Kidney epithelial cell (primary cell): ENCODE measurements around the gene HMCN1. TPM values are rescaled to one million over a fixed set of nuclear protein-coding genes. Genes with fewer than 3 reads are reported as not detected.

Source experiments
- DNase-seq: peaks from one replicate; pipeline ENCODE4 v3.0.0-alpha.2; 2010; ENCODE audit warnings: low read depth
- H3K27me3 ChIP-seq: 2 replicates; pipeline ENCODE4 v1.6.0; 2011; ENCODE audit warnings: low read length; ENCODE audit not compliant: control insufficient read depth, insufficient read depth
- H3K36me3 ChIP-seq: 2 replicates; pipeline ENCODE4 v1.5.1; 2011; ENCODE audit warnings: low read length; ENCODE audit not compliant: control insufficient read depth, insufficient read depth
- H3K4me3 ChIP-seq: 2 replicates; pipeline ENCODE4 v1.5.1; 2011; ENCODE audit warnings: low read depth, mild to moderate bottlenecking, control low read depth, low read length
- total RNA-seq: library from RNA; depleted of rRNA; stranded (reverse); fragments of >200 nt; gene quantifications from 2 replicates; pipeline ENCODE4 v1.2.3, GENCODE V29; 2015
- TF ChIP-seq, protein P1 (sequence below): IDR thresholded peaks from 2 replicates; pipeline ENCODE4 v1.5.1; 2011; ENCODE audit warnings: mild to moderate bottlenecking, moderate library complexity, low read length, control low read depth, inconsistent platforms; ENCODE audit not compliant: insufficient read depth, poor library complexity, severe bottlenecking

Gene HMCN1
- total RNA-seq, 1 donor from 2014 or later: 1.3 TPM

DNA sequence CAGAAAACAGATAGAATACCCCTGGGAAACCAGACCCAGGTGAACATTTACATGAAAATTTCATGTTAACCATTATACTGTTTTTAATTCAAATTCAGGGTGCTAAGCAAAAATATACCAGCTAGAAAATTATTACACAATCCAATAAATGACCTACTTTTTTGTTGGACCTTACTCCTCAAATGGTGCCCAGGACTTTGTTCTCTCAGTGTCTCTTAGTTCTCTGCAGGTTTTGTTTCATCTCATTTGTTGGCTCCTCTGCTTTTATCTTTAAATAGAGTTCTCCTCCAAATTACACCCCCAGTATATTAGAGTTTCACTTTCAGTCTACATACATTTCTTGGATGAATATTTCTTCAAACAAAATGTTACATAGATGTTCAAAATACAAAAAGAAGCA lies 326.0 kb downstream of the HMCN1 start:
- H3K36me3 ChIP-seq: no peaks in the 10 kb centered on the region
- TF ChIP-seq, protein P1, sequence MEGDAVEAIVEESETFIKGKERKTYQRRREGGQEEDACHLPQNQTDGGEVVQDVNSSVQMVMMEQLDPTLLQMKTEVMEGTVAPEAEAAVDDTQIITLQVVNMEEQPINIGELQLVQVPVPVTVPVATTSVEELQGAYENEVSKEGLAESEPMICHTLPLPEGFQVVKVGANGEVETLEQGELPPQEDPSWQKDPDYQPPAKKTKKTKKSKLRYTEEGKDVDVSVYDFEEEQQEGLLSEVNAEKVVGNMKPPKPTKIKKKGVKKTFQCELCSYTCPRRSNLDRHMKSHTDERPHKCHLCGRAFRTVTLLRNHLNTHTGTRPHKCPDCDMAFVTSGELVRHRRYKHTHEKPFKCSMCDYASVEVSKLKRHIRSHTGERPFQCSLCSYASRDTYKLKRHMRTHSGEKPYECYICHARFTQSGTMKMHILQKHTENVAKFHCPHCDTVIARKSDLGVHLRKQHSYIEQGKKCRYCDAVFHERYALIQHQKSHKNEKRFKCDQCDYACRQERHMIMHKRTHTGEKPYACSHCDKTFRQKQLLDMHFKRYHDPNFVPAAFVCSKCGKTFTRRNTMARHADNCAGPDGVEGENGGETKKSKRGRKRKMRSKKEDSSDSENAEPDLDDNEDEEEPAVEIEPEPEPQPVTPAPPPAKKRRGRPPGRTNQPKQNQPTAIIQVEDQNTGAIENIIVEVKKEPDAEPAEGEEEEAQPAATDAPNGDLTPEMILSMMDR: no peak
- no peaks in the 10 kb centered on the region for H3K27me3 ChIP-seq
- DNase-seq: no peak
- no peak overlapping the region for H3K4me3 ChIP-seq

DNA sequence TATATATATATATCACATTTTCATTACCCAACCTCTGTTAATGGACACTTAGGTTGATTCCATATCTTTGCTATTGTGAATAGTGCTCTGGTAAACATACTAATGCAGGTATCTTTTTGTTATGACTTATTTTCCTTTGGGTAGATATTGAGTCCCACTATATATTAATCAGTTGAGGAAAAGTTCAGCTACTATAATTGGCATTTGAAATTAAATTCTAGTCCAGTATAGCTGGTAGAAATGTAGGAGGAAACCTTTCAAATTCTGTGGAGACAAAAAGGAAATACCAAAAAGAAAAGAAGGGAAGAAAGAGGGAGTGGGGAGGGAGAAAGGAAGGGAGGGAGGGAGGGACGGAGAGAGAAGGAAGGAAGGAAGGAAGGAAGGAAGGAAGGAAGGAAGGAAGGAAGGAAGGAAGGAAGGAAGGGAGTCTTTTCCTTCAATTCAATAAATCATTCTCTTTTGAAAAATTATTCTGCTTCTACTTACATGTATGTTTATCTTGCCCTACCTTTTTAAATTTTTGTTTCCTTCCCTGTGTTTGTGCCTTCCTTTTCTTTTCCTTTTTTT lies 329.0 kb downstream of the HMCN1 start:
- no peak for DNase-seq
- TF ChIP-seq, protein P1: no peak
- Histone ChIP-seq H3K36me3 (no peaks in the 10 kb centered on the region), H3K27me3 (no peaks in the 10 kb centered on the region), H3K4me3 (no peak overlapping the region)

DNA sequence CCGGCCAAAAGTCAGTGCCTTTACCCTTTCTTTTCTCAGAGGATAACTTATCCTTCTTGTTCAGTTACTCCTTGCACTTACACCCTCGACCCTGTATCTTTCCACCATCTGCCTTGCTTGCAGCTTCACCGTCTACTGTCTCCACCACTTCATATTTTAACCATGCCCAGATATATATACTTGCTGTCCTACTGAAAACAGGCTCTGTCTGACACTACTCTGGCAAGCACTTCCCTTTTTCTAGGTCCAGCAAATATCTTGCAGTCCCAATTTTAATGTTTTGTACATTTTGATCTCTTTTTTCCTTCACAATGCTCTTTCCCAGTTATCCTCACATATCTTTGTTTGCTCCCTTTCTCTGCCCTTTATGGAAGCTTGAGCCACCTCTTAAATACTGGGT lies 332.2 kb downstream of the HMCN1 start:
- Histone ChIP-seq H3K4me3 (no peak overlapping the region), H3K27me3 (no peaks in the 10 kb centered on the region), H3K36me3 (no peaks in the 10 kb centered on the region)
- DNase-seq: no peak
- TF ChIP-seq, protein P1: no peak

DNA sequence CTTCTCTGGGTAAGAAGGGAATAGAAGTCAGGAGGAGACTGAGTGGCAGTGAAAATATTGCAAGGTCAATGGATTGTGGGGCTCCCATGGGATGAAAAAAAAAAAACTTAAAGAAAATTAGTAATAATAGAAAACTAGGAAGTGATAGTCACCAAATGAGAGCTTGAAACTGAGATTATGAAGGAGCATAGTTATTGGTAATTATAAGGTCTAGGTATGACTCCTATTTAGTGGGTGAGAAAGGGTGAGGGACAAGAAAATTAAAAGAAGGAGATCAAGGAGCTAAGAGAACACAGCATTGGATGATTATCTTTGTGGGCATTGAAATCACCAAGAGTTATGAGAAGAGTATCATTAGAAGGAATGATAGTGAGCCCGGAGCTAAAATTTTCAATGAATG lies 339.5 kb downstream of the HMCN1 start:
- no peaks in the 10 kb centered on the region for H3K36me3 ChIP-seq
- no peak overlapping the region for H3K4me3 ChIP-seq
- DNase-seq: no peak
- H3K27me3 ChIP-seq: no peaks in the 10 kb centered on the region
- TF ChIP-seq, protein P1: no peak

DNA sequence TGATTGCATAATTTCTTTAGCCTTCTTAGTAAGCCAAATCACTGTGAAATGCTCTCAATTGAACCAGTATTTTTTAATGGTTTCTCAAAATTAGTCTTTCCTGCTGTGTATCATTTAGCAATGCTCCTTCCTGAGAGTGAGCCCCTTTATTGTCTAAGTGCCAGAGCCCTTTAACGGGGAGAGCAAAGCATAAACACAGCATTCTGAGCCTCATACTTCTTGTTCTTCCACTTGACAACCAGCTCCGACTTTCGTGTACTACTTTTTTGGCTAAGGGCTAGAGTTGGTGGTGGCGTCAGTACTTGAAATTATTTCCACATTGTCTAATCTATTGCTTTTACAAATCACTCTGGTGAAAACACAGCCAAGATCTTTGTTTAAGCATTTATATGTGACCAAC lies 341.8 kb downstream of the HMCN1 start:
- TF ChIP-seq, protein P1: no peak
- Histone ChIP-seq H3K36me3 (no peaks in the 10 kb centered on the region), H3K4me3 (no peak overlapping the region), H3K27me3 (no peaks in the 10 kb centered on the region)
- no peak for DNase-seq

DNA sequence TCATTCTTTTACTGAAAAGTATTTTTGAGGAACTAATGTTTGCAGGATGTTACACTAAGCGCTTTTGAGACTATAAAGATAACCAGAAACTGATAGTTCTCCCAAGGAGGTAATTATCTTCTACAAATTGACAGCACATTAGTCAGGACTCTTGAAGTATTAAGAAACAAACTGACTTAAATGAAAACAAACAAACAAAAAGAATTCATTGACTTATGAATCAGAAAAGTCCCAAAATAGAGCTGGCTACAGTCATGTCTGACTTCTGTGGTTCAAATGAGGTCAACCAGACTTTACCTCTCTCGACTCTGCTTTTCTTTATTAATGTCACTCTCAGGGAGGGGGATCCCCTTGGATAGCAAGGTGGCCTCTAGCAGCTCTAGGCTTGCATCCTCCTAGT lies 344.1 kb downstream of the HMCN1 start:
- Histone ChIP-seq H3K4me3 (no peak overlapping the region), H3K36me3 (no peaks in the 10 kb centered on the region), H3K27me3 (no peaks in the 10 kb centered on the region)
- TF ChIP-seq, protein P1: no peak
- no peak for DNase-seq
